ENCODE measurements around the gene SEL1L3.

Gene SEL1L3

GRCh38 chr4:25845841-25846653 lies 16.7 kb downstream of the SEL1L3 start:
- DNase-seq: no peak

DNA sequence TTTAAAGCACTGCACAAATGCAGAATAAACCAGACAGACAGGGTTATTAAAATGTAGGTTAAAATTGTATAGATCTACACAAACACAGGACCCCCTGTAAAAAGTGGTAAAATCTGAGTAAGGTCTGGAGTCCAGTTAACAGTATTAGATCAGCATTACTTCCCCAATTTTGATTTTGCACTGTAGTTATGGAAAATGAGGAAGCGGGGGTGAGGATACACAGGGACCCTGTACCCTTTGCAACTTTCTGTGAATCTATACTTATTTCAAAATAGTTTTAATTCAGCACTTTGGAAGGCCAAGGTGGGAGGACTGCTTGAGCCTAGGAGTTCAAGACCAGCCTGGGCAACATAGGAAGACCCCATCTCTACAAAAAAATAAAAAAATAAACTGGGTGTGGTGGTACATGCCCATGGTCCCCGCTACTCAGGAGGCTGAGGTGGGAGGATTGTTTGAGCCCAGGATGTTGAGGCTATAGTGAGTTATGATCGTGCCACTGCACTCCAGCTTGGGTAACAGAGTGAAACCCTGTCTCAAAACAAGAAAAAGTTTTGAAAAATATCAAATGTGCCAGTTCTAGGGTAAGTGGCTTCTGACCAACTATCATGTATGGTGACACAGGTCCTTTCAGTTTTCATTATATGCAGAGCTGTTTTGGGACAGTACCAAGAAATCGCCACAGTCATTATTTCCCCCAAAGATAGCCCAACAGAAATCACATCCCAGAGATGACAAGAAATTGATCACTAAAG lies 17.7 kb downstream of the SEL1L3 start:
- peak in 1 of 5 donors; percentile 25 for DNase-seq

DNA sequence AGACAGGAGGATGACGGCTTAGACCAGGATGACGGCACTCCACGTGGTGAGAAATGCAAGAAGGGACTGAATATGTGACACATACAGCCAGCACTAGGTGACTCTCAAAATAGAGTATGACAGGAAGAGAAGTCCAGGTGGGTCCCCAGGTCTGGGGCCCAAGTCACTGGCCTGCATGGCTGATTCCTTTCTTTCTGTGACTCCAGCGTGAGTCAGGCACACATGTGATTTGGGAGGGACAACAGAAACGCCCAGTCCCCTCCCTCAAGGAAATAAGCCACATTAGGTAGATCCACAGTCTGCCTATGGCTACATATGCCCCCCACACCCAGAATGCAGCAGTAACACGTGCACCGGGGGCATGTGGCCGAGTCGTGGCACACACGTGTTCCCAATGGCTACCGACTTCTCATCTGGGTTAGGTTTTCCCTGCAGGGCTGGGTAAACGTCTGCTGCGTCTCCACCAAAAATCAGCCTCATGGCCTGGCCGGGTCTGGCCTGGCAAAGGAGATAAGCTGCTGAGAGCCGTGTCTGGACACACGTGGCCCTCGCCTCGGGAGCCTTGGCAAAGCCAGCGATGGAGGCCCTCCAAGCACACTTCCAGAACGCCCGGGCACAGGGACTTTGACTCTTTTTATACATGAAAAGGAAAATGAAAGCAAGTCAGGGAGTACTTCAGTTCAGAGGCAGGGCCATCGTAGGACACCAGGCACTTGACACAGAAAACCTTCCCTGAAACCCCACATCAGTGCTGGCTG lies 19.3 kb downstream of the SEL1L3 start:
- DNase-seq: peak in 1 of 5 donors; percentile 15

DNA sequence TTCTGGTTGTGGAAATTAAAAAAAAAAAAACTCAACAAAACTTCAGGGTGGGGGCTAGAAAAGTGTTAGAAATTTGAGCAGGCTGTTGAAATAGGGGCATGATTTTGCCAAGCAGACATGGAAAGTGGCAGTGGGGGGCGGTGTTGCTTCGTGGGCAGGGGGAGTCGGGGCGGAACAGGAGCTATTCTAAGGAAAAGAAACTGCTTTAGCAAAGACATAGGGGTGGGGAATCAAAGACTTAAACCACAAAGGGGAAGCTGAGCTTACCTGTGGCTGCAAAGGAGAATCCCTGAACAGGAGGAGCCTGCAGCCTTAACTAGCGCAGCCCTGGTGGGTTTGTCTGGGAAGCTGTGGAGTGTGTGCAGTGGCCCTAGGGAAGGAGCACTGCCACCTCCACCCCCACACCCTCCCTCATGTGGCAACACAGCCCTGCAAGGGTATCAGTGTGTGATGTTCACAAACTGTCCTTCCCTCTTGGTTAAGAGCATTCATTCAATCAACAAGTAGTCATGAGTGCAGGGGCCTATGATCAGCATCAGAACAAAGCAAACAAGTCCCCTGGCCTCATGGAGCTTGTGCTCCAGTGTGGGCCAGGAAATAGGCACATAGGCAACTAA lies 20.5 kb downstream of the SEL1L3 start:
- DNase-seq: peak in 3 of 5 donors; percentile 21 to 39 (median 35)

- DNase-seq: no peak
These were observed 23.1 kb downstream of the SEL1L3 start for GRCh38 chr4:25839687-25840086.

- no peak for DNase-seq
These were observed 23.6 kb downstream of the SEL1L3 start for GRCh38 chr4:25839233-25839632.

DNA sequence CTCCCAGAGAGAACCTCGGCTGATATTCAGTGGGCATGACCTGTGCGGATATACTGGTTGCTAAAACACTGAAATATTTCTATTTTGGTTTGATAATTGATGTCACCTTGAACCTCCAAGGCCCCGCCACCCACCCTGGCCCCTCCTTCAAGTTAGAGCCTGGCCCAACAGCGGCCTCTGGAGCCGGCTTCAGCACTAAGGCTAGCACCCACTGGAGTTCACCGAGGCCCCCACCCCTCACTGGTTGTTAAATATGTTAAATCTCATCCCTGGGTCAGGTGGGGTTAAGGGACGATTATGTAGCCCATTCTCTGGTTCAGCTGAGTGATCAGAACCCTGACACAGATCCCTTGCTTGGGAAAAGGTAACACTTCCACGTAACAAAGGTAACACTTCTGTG lies 24.3 kb downstream of the SEL1L3 start:
- no peak for DNase-seq

DNA sequence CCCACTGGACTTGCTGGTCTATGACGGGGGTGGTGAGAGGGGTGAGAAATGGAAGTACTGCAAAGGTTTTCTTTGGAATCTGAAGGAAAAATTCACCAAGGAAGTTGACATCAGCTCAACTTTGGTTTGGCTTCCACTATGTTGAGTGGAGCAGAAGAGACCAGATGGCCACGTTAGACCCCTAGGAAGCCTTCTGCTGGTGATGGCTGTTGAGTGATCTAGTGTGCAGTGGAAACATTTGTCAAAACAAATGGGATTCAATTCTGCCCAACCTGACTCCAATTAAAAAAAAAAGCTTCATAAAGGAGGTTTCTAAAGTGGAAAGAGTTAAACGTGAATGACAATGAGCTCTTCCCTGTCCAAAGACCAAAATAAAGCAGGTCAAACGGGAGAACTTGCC lies 25.7 kb downstream of the SEL1L3 start:
- no peak for DNase-seq

DNA sequence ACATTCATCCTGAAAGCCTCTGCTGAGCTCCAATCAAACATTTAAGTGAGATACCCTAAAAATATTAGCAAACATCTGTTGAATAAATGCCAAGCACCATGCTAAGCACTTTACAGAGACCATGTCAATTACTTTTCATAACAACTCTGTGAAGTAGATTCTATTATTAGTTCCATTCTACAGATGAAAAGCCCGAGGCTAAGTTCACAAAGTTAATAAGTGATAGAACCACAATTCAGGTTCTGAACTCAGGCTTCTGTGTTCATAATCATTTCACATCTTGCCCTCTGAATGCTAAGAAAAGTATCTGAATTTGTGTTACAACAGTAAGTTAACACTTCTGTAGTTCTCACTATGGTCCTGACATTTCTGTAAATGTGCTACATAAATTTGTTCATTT lies 27.4 kb downstream of the SEL1L3 start:
- no peak for DNase-seq

GRCh38 chr4:25834411-25835107 lies 28.2 kb downstream of the SEL1L3 start:
- DNase-seq: no peak

GRCh38 chr4:25830548-25830947 lies 32.2 kb downstream of the SEL1L3 start:
- no peak for DNase-seq

DNA sequence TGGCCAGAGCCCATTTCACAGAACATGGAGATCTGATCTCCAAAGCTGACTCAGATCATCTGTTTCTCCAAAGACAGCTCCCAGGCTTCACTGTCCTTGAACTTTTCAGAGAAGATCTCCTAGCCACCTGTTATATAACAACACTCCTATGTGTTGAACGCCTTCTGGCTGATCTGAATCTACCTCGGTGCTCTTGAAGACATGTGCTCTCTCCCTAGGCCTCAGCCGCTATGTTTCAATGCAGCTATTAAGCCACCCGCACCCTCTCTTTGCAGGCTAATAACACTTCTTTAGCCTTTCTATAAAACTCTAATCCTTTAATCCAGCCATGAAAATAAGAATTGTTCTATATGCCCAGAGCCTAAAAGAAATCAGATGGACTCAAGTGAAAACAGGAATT lies 34.9 kb downstream of the SEL1L3 start:
- DNase-seq: no peak

- no peak for DNase-seq
These were observed 35.4 kb downstream of the SEL1L3 start for GRCh38 chr4:25827373-25827772.

DNA sequence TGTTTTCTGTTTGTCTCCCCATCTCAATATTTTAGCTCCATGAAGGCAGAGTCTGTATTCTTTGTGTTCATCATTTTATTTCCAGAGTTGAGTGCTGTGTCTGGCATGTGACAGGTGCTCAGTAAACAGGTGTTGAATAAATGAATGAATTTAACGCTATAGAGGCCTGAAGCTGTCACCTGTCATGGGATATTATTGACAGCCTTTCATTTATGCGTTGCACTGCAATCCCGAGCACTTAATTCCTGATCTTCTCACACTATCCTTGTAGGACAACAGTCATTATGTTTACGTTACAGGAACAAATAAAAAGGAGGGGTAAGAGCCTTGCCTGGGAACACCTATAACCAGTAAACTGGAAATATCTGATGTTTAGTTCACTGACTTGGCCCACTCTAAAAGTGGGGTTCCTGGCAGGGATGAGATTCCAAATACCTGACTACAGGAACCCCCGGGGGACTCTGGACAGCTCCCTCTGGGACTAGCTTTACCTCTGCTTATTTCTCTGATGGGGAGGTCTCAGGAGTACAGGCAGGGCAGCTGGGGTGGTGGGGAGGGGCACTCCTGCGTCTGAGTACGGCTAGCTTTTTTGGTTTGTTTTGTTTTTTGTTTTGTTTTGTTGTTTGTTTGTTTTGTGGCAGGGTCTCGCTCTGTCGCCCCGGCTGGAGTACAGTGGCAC lies 36.6 kb downstream of the SEL1L3 start:
- no peak for DNase-seq

DNA sequence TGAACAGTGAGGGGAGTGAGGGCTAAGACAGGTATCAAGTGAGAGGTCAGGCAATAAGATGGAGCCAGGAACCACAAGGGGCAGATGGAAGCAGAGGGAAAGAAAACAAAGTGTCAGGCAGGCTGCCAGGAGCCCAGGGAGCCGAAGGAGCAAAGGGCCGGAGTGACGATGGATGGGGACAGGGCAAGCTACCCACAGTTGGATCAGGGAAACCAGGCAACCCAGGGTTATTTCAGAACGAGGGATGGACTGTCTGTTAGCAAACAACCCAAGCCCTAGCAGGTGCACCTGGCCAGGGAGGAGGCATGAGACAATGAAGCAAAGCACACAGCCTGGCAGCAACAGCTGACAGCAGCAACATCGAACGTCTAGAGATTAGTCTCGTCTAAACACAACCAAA lies 39.2 kb downstream of the SEL1L3 start:
- no peak for DNase-seq

DNA sequence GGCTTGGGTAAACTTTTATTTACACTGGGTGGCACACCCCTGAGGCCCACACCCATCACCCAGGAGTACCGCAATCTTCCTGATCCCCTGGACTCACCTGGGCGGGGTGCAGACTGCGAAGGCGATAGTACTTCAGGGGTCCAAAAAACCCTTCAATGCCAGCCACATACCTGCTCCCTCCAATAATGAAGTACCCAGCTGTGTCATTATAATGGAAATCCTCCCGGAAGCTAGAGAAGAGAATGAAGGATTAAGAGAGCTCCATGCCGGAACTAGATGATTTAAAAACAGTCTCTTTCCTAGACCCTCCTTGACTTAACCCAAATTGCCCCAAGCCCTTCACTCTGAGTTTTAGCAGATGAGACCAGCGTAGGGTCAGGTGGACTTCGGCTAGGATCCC lies 40.9 kb downstream of the SEL1L3 start:
- DNase-seq: no peak

DNA sequence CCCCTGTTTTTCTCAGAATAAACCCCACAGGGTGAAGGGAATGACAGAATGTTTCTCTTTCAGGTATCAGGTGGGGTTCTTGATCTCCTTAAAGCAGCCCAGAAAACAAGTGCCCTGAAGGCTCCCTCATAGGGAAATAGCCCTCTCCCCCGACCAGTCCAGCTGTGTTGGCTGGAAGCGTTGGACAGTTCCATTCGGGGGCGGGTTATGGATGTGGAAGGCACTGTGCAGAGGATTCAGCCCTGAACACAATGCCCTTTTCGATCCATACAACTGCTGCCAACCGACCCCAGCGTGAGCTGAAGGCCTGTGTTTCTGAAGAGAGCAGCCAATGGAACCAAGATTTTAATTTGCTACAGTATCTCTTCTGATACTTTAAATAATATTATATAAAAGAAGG lies 41.5 kb downstream of the SEL1L3 start:
- no peak for DNase-seq

DNA sequence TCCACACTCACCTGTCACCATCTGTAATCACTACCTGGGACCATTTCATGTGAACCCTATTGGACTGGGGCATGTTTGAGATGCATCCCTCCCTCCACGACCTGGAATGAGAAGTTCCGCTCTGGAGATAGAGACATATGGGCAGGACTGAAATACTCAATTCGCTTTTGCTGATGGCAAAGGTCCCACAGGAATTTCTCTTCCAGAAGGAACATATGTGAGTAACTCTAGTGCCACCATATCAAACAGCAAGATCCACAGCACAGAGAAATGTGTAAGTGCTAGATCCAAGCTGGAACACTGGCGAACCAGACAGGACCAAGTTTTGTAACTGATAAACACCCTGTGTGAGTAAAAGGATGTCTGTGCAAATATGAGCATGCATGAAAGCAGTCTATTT lies 43.9 kb downstream of the SEL1L3 start:
- DNase-seq: no peak

- no peak for DNase-seq
These were observed 44.4 kb downstream of the SEL1L3 start for GRCh38 chr4:25818371-25818871.

GRCh38 chr4:25817059-25817681 lies 45.6 kb downstream of the SEL1L3 start:
- DNase-seq: no peak

- no peak for DNase-seq
These were observed 46.2 kb downstream of the SEL1L3 start for GRCh38 chr4:25816591-25817058.

Measured in T-helper 1 cell (primary cell).